HG03159 (cell line): Measurements from ENCODE around the gene GTF2H2.
"Not testable (repeated sequence)": the region's sequence is repeated elsewhere in the genome, so short reads cannot be mapped to it uniquely, and the experiment has no call there.

Experiments
- ATAC-seq: cut with Tn5 transposase; IDR thresholded peaks from one replicate; pipeline ENCODE4 v1.9.1; 2021; ENCODE audit warnings: mild to moderate bottlenecking, moderate library complexity; ENCODE audit not compliant: unreplicated experiment

Gene GTF2H2

DNA sequence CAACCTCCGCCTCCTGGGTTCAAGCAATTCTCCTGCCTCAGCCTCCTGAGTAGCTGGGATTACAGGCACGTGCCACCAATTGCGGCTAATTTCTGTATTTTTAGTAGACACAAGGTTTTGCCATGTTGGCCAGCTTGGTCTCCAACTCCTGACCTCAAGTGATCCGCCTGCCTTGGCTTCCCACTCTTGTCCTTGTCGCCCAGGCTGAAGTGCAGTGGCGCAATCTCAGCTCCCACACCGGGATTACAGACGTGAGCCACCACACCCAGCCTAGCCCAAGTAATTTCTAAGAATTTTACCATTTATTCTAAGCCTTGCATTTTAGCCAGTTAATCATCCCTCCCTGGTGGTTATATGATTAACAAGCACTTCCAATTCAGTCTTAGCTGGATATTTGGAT lies 53.3 kb downstream of the GTF2H2 start:
- no peak for ATAC-seq

- ATAC-seq = no peak
Observed at GRCh38 chr5:71013575-71013974, 53.9 kb downstream of the GTF2H2 start.

- ATAC-seq = no peak
Observed at GRCh38 chr5:71011194-71011792, 56.2 kb downstream of the GTF2H2 start.

DNA sequence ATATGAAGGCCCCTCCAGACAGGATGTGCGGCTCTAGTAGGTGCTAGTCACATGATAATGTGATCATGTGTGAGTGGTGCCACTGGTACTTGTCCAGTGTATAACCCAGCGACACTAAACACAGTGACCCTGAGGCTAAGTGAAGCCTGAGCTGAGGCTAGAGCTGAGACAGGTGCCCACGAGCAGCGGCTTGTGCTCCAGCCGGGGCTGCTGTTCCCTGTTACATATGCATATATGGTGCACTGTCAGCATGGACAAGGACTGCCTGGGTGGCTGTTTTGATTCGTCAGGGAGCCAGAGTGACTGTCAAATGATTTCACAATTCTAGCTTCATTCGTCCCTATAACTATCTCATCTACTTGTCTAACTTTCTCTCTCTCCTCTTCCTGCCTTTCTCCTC lies 60.5 kb downstream of the GTF2H2 start:
- ATAC-seq = not testable (repeated sequence)
